MG63 (cell line): ENCODE results near the gene CFAP221. TPM values are rescaled to one million over a fixed set of nuclear protein-coding genes. Genes with fewer than 3 reads are reported as not detected.
"Not testable (repeated sequence)": the region's sequence is repeated elsewhere in the genome, so short reads cannot be mapped to it uniquely, and the experiment has no call there.

Experiments used
- DNase-seq: peaks from one replicate; pipeline ENCODE4 v3.0.0-alpha.2; 2020
- H3K27me3 ChIP-seq: fragments of 250-450 bp; sonication (Bioruptor Pico); 2 replicates; pipeline ENCODE4 v1.5.1; 2020; ENCODE audit warnings: mild to moderate bottlenecking, moderate library complexity
- H3K36me3 ChIP-seq: fragments of 250-450 bp; sonication (Bioruptor Pico); 2 replicates; pipeline ENCODE4 v1.5.1; 2020; ENCODE audit warnings: mild to moderate bottlenecking, moderate library complexity
- H3K4me3 ChIP-seq: fragments of 250-450 bp; sonication (Bioruptor Pico); 2 replicates; pipeline ENCODE4 v1.5.1; 2020; ENCODE audit warnings: mild to moderate bottlenecking, moderate library complexity
- H3K9me3 ChIP-seq: fragments of 250-450 bp; sonication (Bioruptor Pico); 2 replicates; pipeline ENCODE4 v1.5.1; 2020; ENCODE audit warnings: mild to moderate bottlenecking, moderate library complexity
- total RNA-seq: library from RNA; depleted of rRNA; stranded (reverse); fragments of >200 nt; shearing (Covaris generic); gene quantifications from 2 replicates; pipeline ENCODE4 v1.2.3, GENCODE V29; 2014; ENCODE audit warnings: low replicate concordance

The CFAP221 gene
- total RNA-seq, 1 experiment from 2014 or later, result not detected

- Histone ChIP-seq H3K4me3 (no peak overlapping the region), H3K36me3 (no peaks in the 10 kb centered on the region), H3K27me3 (peaks cover 3% of the 10 kb centered on the region), H3K9me3 (no peaks in the 10 kb centered on the region)
- DNase-seq, result no peak
Observed at GRCh38 chr2:119606674-119607073, 62.4 kb downstream of the CFAP221 start.

- no peak overlapping the region for H3K4me3 ChIP-seq
- DNase-seq, result no peak
- H3K9me3 ChIP-seq, result peaks cover 1% of the 10 kb centered on the region
- peaks cover 3% of the 10 kb centered on the region for H3K27me3 ChIP-seq
- H3K36me3 ChIP-seq, result no peaks in the 10 kb centered on the region
Observed at GRCh38 chr2:119608553-119608952, 64.3 kb downstream of the CFAP221 start.

GRCh38 chr2:119609337-119609736 lies 65.1 kb downstream of the CFAP221 start:
- Histone ChIP-seq H3K27me3 (peaks cover 3% of the 10 kb centered on the region), H3K36me3 (no peaks in the 10 kb centered on the region), H3K4me3 (no peak overlapping the region), H3K9me3 (peaks cover 9% of the 10 kb centered on the region)
- DNase-seq, result no peak

- not testable (repeated sequence) for H3K9me3 ChIP-seq, H3K36me3 ChIP-seq, H3K4me3 ChIP-seq, DNase-seq, H3K27me3 ChIP-seq
Observed at GRCh38 chr2:119614140-119614539, 69.9 kb downstream of the CFAP221 start.

GRCh38 chr2:119616421-119616820 lies 72.2 kb downstream of the CFAP221 start:
- H3K27me3 ChIP-seq, result no peaks in the 10 kb centered on the region
- H3K4me3 ChIP-seq, result no peak overlapping the region
- H3K36me3 ChIP-seq, result no peaks in the 10 kb centered on the region
- DNase-seq, result no peak
- H3K9me3 ChIP-seq, result peaks cover 9% of the 10 kb centered on the region

- no peak overlapping the region for H3K4me3 ChIP-seq
- DNase-seq, result no peak
- H3K36me3 ChIP-seq, result no peaks in the 10 kb centered on the region
- H3K27me3 ChIP-seq, result peaks cover 5% of the 10 kb centered on the region; the same call in 1 of the 2 replicates
- H3K9me3 ChIP-seq, result peaks cover 9% of the 10 kb centered on the region
Observed at GRCh38 chr2:119617455-119617854, 73.2 kb downstream of the CFAP221 start.

- not testable (repeated sequence) for H3K27me3 ChIP-seq, DNase-seq, H3K9me3 ChIP-seq, H3K4me3 ChIP-seq, H3K36me3 ChIP-seq
Observed at GRCh38 chr2:119618725-119619124, 74.5 kb downstream of the CFAP221 start.

- Histone ChIP-seq H3K27me3 (peaks cover 8% of the 10 kb centered on the region; the same call in 1 of the 2 replicates), H3K9me3 (0 out of 2 replicates have a peak, but pooled peaks cover 2% of the 10 kb centered on the region), H3K4me3 (no peak overlapping the region), H3K36me3 (no peaks in the 10 kb centered on the region)
- no peak for DNase-seq
Observed at GRCh38 chr2:119625226-119625625, 81.0 kb downstream of the CFAP221 start.

GRCh38 chr2:119629323-119629825 lies 85.1 kb downstream of the CFAP221 start:
- Histone ChIP-seq H3K4me3 (no peak overlapping the region), H3K9me3 (no peaks in the 10 kb centered on the region), H3K36me3 (no peaks in the 10 kb centered on the region), H3K27me3 (0 out of 2 replicates have a peak, but pooled peaks cover 2% of the 10 kb centered on the region)
- DNase-seq, result no peak

GRCh38 chr2:119630121-119630520 lies 85.9 kb downstream of the CFAP221 start:
- Histone ChIP-seq H3K27me3 (0 out of 2 replicates have a peak, but pooled peaks cover 2% of the 10 kb centered on the region), H3K36me3 (no peaks in the 10 kb centered on the region), H3K4me3 (no peak overlapping the region), H3K9me3 (no peaks in the 10 kb centered on the region)
- no peak for DNase-seq

- H3K36me3 ChIP-seq, result no peaks in the 10 kb centered on the region
- no peak overlapping the region for H3K4me3 ChIP-seq
- no peak for DNase-seq
- H3K27me3 ChIP-seq, result no peaks in the 10 kb centered on the region
- H3K9me3 ChIP-seq, result no peaks in the 10 kb centered on the region
Observed at GRCh38 chr2:119637371-119637770, 93.1 kb downstream of the CFAP221 start.

GRCh38 chr2:119638246-119638645 lies 94.0 kb downstream of the CFAP221 start:
- no peak for DNase-seq
- Histone ChIP-seq H3K36me3 (no peaks in the 10 kb centered on the region), H3K4me3 (no peak overlapping the region), H3K27me3 (no peaks in the 10 kb centered on the region), H3K9me3 (no peaks in the 10 kb centered on the region)

GRCh38 chr2:119638685-119639554 lies 94.7 kb downstream of the CFAP221 start:
- no peak for DNase-seq
- no peak overlapping the region for H3K4me3 ChIP-seq
- H3K27me3 ChIP-seq, result no peaks in the 10 kb centered on the region
- no peaks in the 10 kb centered on the region for H3K9me3 ChIP-seq
- no peaks in the 10 kb centered on the region for H3K36me3 ChIP-seq

GRCh38 chr2:119641562-119642258 lies 97.5 kb downstream of the CFAP221 start:
- H3K4me3 ChIP-seq, result no peak overlapping the region
- peak; percentile 61 for DNase-seq
- H3K9me3 ChIP-seq, result no peaks in the 10 kb centered on the region
- no peaks in the 10 kb centered on the region for H3K36me3 ChIP-seq
- H3K27me3 ChIP-seq, result no peaks in the 10 kb centered on the region

GRCh38 chr2:119644186-119644585 lies 99.9 kb downstream of the CFAP221 start:
- H3K36me3 ChIP-seq, result no peaks in the 10 kb centered on the region
- peak; percentile 56 for DNase-seq
- H3K4me3 ChIP-seq, result no peak overlapping the region
- no peaks in the 10 kb centered on the region for H3K9me3 ChIP-seq
- no peaks in the 10 kb centered on the region for H3K27me3 ChIP-seq

- no peaks in the 10 kb centered on the region for H3K36me3 ChIP-seq
- no peak overlapping the region for H3K4me3 ChIP-seq
- H3K9me3 ChIP-seq, result no peaks in the 10 kb centered on the region
- DNase-seq, result no peak
- no peaks in the 10 kb centered on the region for H3K27me3 ChIP-seq
Observed at GRCh38 chr2:119645173-119645855, 101.1 kb downstream of the CFAP221 start.

GRCh38 chr2:119646149-119646548 lies 101.9 kb downstream of the CFAP221 start:
- Histone ChIP-seq H3K36me3 (no peaks in the 10 kb centered on the region), H3K9me3 (no peaks in the 10 kb centered on the region; the same call in 1 of the 2 replicates), H3K27me3 (no peaks in the 10 kb centered on the region), H3K4me3 (no peak overlapping the region)
- DNase-seq, result no peak
